Suprapubic skin (tissue), 4 donors: Measurements from ENCODE around the gene PRPF40B. TPM values are rescaled to one million over a fixed set of nuclear protein-coding genes. Genes with fewer than 3 reads are reported as not detected.
A peak's percentile ranks its signal among the peaks of the same experiment; 100 is the strongest.

ENCODE experiments used
- DNase-seq, 2 donors: peaks; one replicate each; pipeline ENCODE4 v3.0.0-alpha.2; 2019; ENCODE audit warnings: low spot score in 2 of 2
- H3K27ac ChIP-seq: fragments of 200-600 bp; sonication (generic); one replicate; pipeline ENCODE4 v1.5.1; 2019
- H3K27me3 ChIP-seq: fragments of 200-600 bp; sonication (generic); one replicate; pipeline ENCODE4 v1.5.1; 2019
- H3K36me3 ChIP-seq: fragments of 200-600 bp; sonication (generic); one replicate; pipeline ENCODE4 v1.5.1; 2019
- H3K4me1 ChIP-seq: fragments of 200-600 bp; sonication (generic); one replicate; pipeline ENCODE4 v1.5.1; 2019
- H3K4me3 ChIP-seq: fragments of 200-600 bp; sonication (generic); one replicate; pipeline ENCODE4 v1.5.1; 2019; ENCODE audit warnings: mild to moderate bottlenecking
- H3K9me3 ChIP-seq: fragments of 200-600 bp; sonication (generic); one replicate; pipeline ENCODE4 v1.5.1; 2019
- EP300 ChIP-seq: sonication (generic); formaldehyde crosslinking; IDR thresholded peaks from one replicate; pipeline ENCODE4 v1.6.1; 2017; ENCODE audit warnings: antibody characterized with exemption
- POLR2A ChIP-seq, 2 donors: fragments of 450-650 bp; IDR thresholded peaks; one replicate each; pipeline ENCODE4 v1.6.1; 2017; ENCODE audit warnings: antibody characterized with exemption in 2 of 2, mild to moderate bottlenecking in 2 of 2, moderate library complexity in 2 of 2
- POLR2AphosphoS5 ChIP-seq, 3 donors: sonication (generic); formaldehyde crosslinking; IDR thresholded peaks; one replicate each; pipeline ENCODE4 v1.6.1; 2017; ENCODE audit warnings: antibody characterized with exemption in 3 of 3
- WGBS: methylation state at CpG from one replicate; pipeline ENCODE4 v1.1.5; 2018; 5-methylcytosine and 5-hydroxymethylcytosine counted together
- total RNA-seq, 4 donors: library from RNA; depleted of rRNA; stranded (reverse); fragments of >200 nt; gene quantifications; one replicate each; pipeline ENCODE4 v1.1.0, GENCODE V29; 2016
- TF ChIP-seq, protein P1 (sequence below), 2 donors: fragments of 200-600 bp in 1 of 2; fragments of 450-650 bp in 1 of 2; sonication (generic) in 1 of 2; IDR thresholded peaks; one replicate each; pipeline ENCODE4 v1.5.1; 2016 to 2019; ENCODE audit warnings: antibody characterized with exemption in 2 of 2, mild to moderate bottlenecking in 1 of 2, moderate library complexity in 1 of 2

The PRPF40B gene
- total RNA-seq, 4 donors from 2014 or later = 10.1 to 38.9 (median 15.4) TPM

DNA sequence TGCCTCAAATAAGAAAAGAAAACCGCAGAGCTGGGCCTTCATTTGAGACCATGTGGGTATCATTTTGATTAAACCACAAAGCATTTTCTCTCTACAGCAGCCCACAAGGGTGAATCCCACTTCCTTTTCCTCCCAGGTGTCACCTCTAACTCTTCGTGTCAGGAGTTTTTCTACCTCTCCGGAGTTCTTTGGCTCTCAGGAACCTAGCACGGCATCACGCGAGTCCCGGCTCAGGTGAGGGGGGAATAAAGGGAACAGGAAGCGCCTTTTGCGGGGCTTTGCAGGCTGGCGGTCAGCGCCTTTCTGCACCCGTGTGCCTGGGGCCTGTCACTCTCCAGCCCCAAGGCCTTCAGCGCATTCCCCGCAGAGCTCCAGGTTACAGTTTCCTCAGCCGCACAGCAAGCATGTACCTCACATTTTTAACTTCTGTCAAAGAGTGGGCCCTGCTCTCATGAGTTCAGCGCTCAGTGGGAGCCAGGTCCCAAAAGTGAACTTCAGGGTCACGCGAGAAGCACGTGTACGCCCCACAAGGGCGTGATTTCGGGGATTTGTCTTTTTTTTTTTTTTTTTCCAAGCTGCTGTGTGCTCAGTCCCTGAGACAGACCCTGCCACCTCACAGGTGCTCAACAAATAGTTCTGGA is 740 bp upstream of the PRPF40B start:
- H3K27ac ChIP-seq = peak overlapping the region; percentile 86
- no peaks in the 10 kb centered on the region for H3K9me3 ChIP-seq
- TF ChIP-seq EP300 (no peak), POLR2A (IDR thresholded peaks at IDR 0.05) (no peak), POLR2AphosphoS5 (IDR thresholded peaks at IDR 0.05) (no peak)
- TF ChIP-seq, protein P1, sequence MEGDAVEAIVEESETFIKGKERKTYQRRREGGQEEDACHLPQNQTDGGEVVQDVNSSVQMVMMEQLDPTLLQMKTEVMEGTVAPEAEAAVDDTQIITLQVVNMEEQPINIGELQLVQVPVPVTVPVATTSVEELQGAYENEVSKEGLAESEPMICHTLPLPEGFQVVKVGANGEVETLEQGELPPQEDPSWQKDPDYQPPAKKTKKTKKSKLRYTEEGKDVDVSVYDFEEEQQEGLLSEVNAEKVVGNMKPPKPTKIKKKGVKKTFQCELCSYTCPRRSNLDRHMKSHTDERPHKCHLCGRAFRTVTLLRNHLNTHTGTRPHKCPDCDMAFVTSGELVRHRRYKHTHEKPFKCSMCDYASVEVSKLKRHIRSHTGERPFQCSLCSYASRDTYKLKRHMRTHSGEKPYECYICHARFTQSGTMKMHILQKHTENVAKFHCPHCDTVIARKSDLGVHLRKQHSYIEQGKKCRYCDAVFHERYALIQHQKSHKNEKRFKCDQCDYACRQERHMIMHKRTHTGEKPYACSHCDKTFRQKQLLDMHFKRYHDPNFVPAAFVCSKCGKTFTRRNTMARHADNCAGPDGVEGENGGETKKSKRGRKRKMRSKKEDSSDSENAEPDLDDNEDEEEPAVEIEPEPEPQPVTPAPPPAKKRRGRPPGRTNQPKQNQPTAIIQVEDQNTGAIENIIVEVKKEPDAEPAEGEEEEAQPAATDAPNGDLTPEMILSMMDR (IDR thresholded peaks at IDR 0.05) = no peak
- no peaks in the 10 kb centered on the region for H3K36me3 ChIP-seq
- H3K27me3 ChIP-seq = no peaks in the 10 kb centered on the region
- no peak for DNase-seq
- peaks cover 34% of the 10 kb centered on the region for H3K4me1 ChIP-seq
- peak overlapping the region; percentile 67 for H3K4me3 ChIP-seq
- 0% methylated on average over 14 of the region's 22 CpGs for WGBS

DNA sequence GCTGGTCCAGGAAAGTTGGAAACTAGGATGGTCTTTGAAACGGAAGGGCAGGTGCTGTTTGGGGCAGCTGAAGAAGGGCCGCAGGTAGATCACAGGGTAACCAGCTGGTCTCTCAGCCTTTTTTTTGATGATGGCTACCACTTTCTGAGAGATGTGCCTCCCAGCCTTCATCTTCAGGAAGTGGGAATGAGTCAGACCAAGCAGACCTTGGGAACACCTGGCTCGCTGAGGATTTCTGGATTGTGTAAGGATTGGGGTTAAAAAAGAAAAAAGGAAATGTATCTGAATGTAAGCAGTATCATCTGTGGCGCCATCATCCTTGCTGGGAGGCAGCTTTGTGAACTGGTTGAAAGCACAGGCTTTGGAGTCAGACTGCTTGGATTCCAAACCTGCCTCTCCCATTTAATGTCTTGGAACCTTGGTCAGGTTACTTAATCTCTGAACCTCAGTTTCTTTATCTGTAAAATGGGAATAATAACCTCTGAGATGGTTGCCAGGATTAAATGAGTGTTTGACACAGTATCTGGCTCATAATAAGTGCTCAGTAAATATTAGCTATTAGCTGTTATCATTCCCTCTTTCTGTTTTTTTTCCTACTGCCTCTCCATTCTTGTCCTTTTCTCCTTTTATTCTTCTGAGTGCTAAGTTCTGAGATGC is 1.7 kb downstream of the PRPF40B start:
- WGBS = 32% methylated on average over 4 of the region's 4 CpGs
- Histone ChIP-seq H3K9me3 (no peaks in the 10 kb centered on the region), H3K27ac (no peak overlapping the region), H3K27me3 (no peaks in the 10 kb centered on the region), H3K4me1 (peaks cover 34% of the 10 kb centered on the region), H3K36me3 (no peaks in the 10 kb centered on the region), H3K4me3 (no peak overlapping the region)
- no peak for TF ChIP-seq EP300
- TF ChIP-seq, protein P1 (IDR thresholded peaks at IDR 0.05) = no peak
- no peak for TF ChIP-seq POLR2AphosphoS5 (IDR thresholded peaks at IDR 0.05)
- no peak for TF ChIP-seq POLR2A (IDR thresholded peaks at IDR 0.05)
- DNase-seq = no peak

DNA sequence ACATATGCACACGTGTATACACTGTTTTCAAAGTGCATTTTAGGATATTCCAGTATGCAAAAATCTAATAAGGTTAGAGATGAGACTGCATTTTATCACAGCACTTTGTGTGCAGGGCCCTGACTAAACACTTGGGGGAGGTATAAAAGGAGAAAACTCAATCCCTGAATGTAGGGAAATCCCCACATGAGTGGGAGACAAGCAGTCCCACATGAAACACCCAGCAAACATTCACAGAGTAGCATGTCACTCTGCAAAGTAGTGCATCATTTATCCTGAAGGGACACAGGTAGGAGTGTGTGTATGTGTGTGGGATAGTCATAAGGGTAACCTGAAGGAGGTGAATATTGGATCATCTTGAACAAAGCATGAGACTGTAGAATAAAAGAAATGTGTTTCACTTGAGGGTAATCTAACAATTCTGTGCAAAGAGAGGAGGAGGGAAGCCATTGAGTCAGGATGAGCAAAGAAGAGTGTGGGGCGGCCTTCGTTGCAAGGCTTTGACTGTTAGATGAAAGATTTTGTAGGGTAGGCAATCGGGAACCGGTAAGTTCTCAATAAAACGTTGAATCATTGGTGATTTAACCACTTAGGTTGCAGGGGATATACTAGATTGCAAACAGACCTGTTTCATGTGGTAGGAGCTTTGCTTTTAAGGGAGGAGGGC is 2.9 kb downstream of the PRPF40B start:
- H3K4me3 ChIP-seq = no peak overlapping the region
- no peaks in the 10 kb centered on the region for H3K27me3 ChIP-seq
- TF ChIP-seq, protein P1 (IDR thresholded peaks at IDR 0.05) = no peak
- TF ChIP-seq POLR2A (IDR thresholded peaks at IDR 0.05) = no peak
- TF ChIP-seq EP300 = no peak
- no peak for TF ChIP-seq POLR2AphosphoS5 (IDR thresholded peaks at IDR 0.05)
- no peak for DNase-seq
- 74% methylated on average over 6 of the region's 6 CpGs for WGBS
- no peaks in the 10 kb centered on the region for H3K36me3 ChIP-seq
- no peaks in the 10 kb centered on the region for H3K9me3 ChIP-seq
- H3K27ac ChIP-seq = no peak overlapping the region
- H3K4me1 ChIP-seq = peaks cover 31% of the 10 kb centered on the region

DNA sequence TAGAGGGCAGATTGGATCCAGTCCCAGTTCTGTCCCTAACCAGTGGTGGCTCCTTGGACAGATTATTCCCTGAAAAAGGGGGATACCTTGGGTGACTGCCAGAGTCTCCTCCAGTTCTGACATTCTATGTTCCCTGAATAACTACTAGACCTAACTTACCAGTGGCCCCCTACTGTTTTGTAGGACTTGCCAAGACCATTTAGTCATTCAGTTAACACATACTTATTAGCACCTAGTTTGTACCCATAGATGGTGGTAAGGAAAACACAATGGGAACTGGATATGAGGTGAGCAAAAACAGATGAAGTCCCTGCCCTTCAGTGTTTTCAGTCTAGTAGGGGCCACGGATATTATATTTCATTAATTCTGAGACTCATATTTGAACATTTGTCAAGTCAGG is 3.5 kb downstream of the PRPF40B start:
- H3K9me3 ChIP-seq = no peaks in the 10 kb centered on the region
- H3K36me3 ChIP-seq = peaks cover 4% of the 10 kb centered on the region
- no peaks in the 10 kb centered on the region for H3K27me3 ChIP-seq
- WGBS = 91% methylated on average over 1 of the region's 1 CpG
- DNase-seq = no peak
- H3K4me1 ChIP-seq = peaks cover 26% of the 10 kb centered on the region
- TF ChIP-seq POLR2AphosphoS5 (IDR thresholded peaks at IDR 0.05) (no peak), EP300 (no peak), POLR2A (IDR thresholded peaks at IDR 0.05) (no peak)
- TF ChIP-seq, protein P1 (IDR thresholded peaks at IDR 0.05) = no peak
- H3K27ac ChIP-seq = no peak overlapping the region
- H3K4me3 ChIP-seq = no peak overlapping the region

DNA sequence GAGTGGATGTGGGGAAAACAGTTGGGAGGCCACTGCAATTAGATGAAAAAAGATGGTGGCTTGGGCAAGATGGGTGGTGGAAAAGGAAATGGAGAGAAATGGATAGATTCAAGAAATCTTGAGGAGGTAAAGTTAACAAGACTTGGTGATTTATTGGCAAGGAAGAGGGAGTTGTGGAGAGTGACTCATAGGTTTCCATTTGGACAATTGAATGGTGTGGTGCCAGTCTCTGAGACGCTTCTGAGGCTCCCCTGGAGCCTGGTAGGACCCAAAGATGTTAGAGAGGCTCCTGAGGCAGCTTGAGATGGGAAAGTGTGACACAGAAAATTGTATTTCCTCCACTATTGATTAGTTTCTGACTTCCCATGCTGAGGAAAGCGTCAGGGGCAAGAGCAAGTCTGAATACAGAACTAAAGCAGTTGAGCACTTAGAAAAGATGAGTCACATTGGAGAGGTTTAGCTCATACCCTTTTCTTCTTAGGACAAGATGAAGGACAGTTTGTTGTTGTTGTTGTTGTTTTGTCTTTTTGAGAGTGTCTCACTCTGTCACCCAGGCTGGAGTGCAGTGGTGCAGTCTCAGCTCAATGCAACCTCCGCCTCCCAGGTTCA is 4.5 kb downstream of the PRPF40B start:
- Histone ChIP-seq H3K36me3 (peaks cover 11% of the 10 kb centered on the region), H3K9me3 (no peaks in the 10 kb centered on the region), H3K4me1 (peaks cover 18% of the 10 kb centered on the region), H3K4me3 (no peak overlapping the region), H3K27ac (no peak overlapping the region), H3K27me3 (no peaks in the 10 kb centered on the region)
- no peak for DNase-seq
- TF ChIP-seq, protein P1 (IDR thresholded peaks at IDR 0.05) = no peak
- TF ChIP-seq POLR2A (IDR thresholded peaks at IDR 0.05) = no peak
- no peak for TF ChIP-seq EP300
- TF ChIP-seq POLR2AphosphoS5 (IDR thresholded peaks at IDR 0.05) = no peak
- WGBS = 80% methylated on average over 3 of the region's 3 CpGs
